Tibial nerve (tissue), 4 donors: ENCODE results near the gene ACADSB.

Source experiments
- CTCF ChIP-seq, 5 experiments: fragments of 200-600 bp in 3 of 5; fragments of 450-650 bp in 2 of 5; sonication (generic) in 3 of 5; IDR thresholded peaks; one replicate each; pipeline ENCODE4 v1.5.1; 2016 to 2019; ENCODE audit warnings: antibody characterized with exemption in 5 of 5, mild to moderate bottlenecking in 3 of 5, moderate library complexity in 2 of 5
- EP300 ChIP-seq, 2 donors: sonication (generic); formaldehyde crosslinking; IDR thresholded peaks; one replicate each; pipeline ENCODE4 v1.6.1; 2017; ENCODE audit warnings: antibody characterized with exemption in 2 of 2, mild to moderate bottlenecking in 1 of 2
- POLR2A ChIP-seq, 2 donors: fragments of 450-650 bp; IDR thresholded peaks; one replicate each; pipeline ENCODE4 v1.6.1; 2017; ENCODE audit warnings: antibody characterized with exemption in 2 of 2, mild to moderate bottlenecking in 2 of 2, moderate library complexity in 2 of 2

DNA sequence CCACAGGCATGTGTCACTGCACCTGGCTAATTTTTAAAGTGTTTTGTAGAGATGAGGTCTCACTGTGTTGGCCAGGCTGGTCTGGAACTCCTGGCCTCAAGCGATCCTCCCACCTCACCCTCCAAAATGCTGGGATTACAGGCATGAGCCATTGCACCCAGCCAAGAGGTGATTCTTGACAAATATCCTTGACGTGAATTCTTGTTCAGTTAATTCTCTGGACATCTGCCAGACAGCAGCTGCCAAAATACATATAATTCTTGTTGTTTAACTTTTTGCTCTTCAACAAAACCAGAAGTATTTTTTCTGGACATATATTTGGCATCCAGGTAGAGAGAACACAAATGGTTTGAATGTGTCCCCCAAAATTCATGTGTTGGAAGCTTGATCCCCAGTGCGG, 3.2 kb downstream of the ACADSB start:
- TF ChIP-seq CTCF (IDR thresholded peaks at IDR 0.05) (no peak), POLR2A (IDR thresholded peaks at IDR 0.05) (no peak), EP300 (IDR thresholded peaks at IDR 0.05) (no peak)
